HG02852 (cell line): ENCODE measurements around the gene FTL.
"Not testable (repeated sequence)": the region's sequence is repeated elsewhere in the genome, so short reads cannot be mapped to it uniquely, and the experiment has no call there.

Experiments
- ATAC-seq: cut with Tn5 transposase; IDR thresholded peaks from one replicate; pipeline ENCODE4 v1.9.1; 2021; ENCODE audit warnings: mild to moderate bottlenecking, moderate library complexity; ENCODE audit not compliant: unreplicated experiment

FTL gene

GRCh38 chr19:48965040-48965805, at the start of gene FTL:
TSS of gene FTL (plus strand) at chr19:48965309. CDS start at chr19:48965508, 199 bp downstream.
- peak; percentile 54 for ATAC-seq

GRCh38 chr19:48915757-48916156, 49.4 kb upstream of the FTL start:
- ATAC-seq, result no peak

GRCh38 chr19:48918071-48918470, 47.0 kb upstream of the FTL start:
- no peak for ATAC-seq

- no peak for ATAC-seq
Measured at GRCh38 chr19:48918801-48919247, 46.3 kb upstream of the FTL start.

- ATAC-seq, result not testable (repeated sequence)
Measured at GRCh38 chr19:48919271-48919670, 45.8 kb upstream of the FTL start.

- ATAC-seq, result no peak
Measured at GRCh38 chr19:48920949-48921348, 44.2 kb upstream of the FTL start.

GRCh38 chr19:48921721-48922500, 43.2 kb upstream of the FTL start:
- no peak for ATAC-seq

- no peak for ATAC-seq
Measured at GRCh38 chr19:48922548-48923490, 42.3 kb upstream of the FTL start.

GRCh38 chr19:48925240-48925843, 39.8 kb upstream of the FTL start:
- no peak for ATAC-seq

- ATAC-seq, result not testable (repeated sequence)
Measured at GRCh38 chr19:48925890-48926289, 39.2 kb upstream of the FTL start.

- ATAC-seq, result no peak
Measured at GRCh38 chr19:48926909-48927308, 38.2 kb upstream of the FTL start.

- not testable (repeated sequence) for ATAC-seq
Measured at GRCh38 chr19:48927692-48928091, 37.4 kb upstream of the FTL start.

- ATAC-seq, result no peak
Measured at GRCh38 chr19:48928164-48929025, 36.7 kb upstream of the FTL start.

GRCh38 chr19:48933382-48933932, 31.7 kb upstream of the FTL start, which contains the start of gene DHDH:
TSS of gene DHDH (plus strand) at chr19:48933699. CDS start at chr19:48933722, 23 bp downstream.
- no peak for ATAC-seq

- no peak for ATAC-seq
Measured at GRCh38 chr19:48934837-48935236, 30.3 kb upstream of the FTL start.

GRCh38 chr19:48935864-48936263, 29.2 kb upstream of the FTL start:
- no peak for ATAC-seq

- no peak for ATAC-seq
Measured at GRCh38 chr19:48938256-48938655, 26.9 kb upstream of the FTL start.

- no peak for ATAC-seq
Measured at GRCh38 chr19:48940902-48941301, 24.2 kb upstream of the FTL start.

GRCh38 chr19:48943081-48943480, 22.0 kb upstream of the FTL start:
- ATAC-seq, result no peak
